K562 (cell line): ENCODE measurements around the gene LMAN2. TPM values are rescaled to one million over a fixed set of nuclear protein-coding genes. Genes with fewer than 3 reads are reported as not detected.
A peak's percentile ranks its signal among the peaks of the same experiment; 100 is the strongest.

ENCODE experiments used
- ATAC-seq: fragments of 200-7000 bp; cut with Tn5 transposase; 3 replicates; pipeline ENCODE4 v1.9.1; 2020; ENCODE audit warnings: moderate library complexity
- BruUV-seq: library from RNA; stranded (reverse); fragments of 400-500 nt; replicated peaks from 2 replicates; lab custom pipeline; 2021; lab: Mats Ljungman, UMichigan
- CTCF ChIA-PET: fragments of 300-600 bp; formaldehyde crosslinking; extraction: SDS; loops from one replicate; lab custom pipeline; 2021; ENCODE audit warnings: low intra/inter-chr PET ratio; lab: Yijun Ruan, JAX
- POLR2A ChIA-PET: fragments of 300-600, 350-650 bp; sonication (Branson Sonifier 250); formaldehyde crosslinking; extraction: SDS; loops from one replicate; lab custom pipeline; 2021; ENCODE audit warnings: antibody characterized with exemption, inconsistent platforms; lab: Yijun Ruan, JAX
- DNase-seq, 4 experiments: peaks; one replicate each; pipeline versions ENCODE4 v3.0.0 to v3.0.0-alpha.2; 2011 to 2018; ENCODE audit warnings: low spot score in 3 of 4, mixed read lengths in 3 of 4; ENCODE audit errors: extremely low read depth in 1 of 4
- FAIRE-seq: peaks from 2 replicates; lab custom pipeline; 2011; peaks lifted over from hg19 to GRCh38; lab: Jason Lieb, UNC
- H2AFZ ChIP-seq: 2 replicates; pipeline ENCODE4 v1.6.0; 2011; ENCODE audit warnings: low read depth, low read length, control low read depth, inconsistent platforms
- H3K27ac ChIP-seq: fragments of 200-600 bp; 3 replicates; pipeline ENCODE4 v1.8.0; 2011; ENCODE audit warnings: low read depth, mild to moderate bottlenecking, control low read depth, inconsistent platforms, low read length, moderate library complexity, mixed read lengths; ENCODE audit errors: extremely low read depth
- H3K27me3 ChIP-seq, 2 experiments: fragments of 300-600 bp in 1 of 2; 2 replicates in 1 of 2; 3 replicates in 1 of 2; pipeline versions ENCODE4 v1.6.0 to v1.8.0; 2011; ENCODE audit warnings: inconsistent platforms in 2 of 2, low read length in 2 of 2, mild to moderate bottlenecking in 1 of 2, mixed read lengths in 1 of 2, moderate library complexity in 1 of 2; ENCODE audit not compliant: control insufficient read depth in 2 of 2, insufficient read depth in 2 of 2
- H3K36me3 ChIP-seq: fragments of 300-600 bp; 3 replicates; pipeline ENCODE4 v1.8.0; 2011; ENCODE audit warnings: mild to moderate bottlenecking, low read length, inconsistent platforms; ENCODE audit not compliant: control insufficient read depth, insufficient read depth
- H3K4me1 ChIP-seq, 2 experiments: fragments of 200-600 bp in 1 of 2; replicated peaks in 1 of 2; 2 replicates in 1 of 2; 3 replicates in 1 of 2; pipeline versions ENCODE4 v1.5.1 to v1.8.0; 2011; ENCODE audit warnings: inconsistent platforms in 2 of 2, low read length in 2 of 2, mild to moderate bottlenecking in 1 of 2, mixed read lengths in 1 of 2, moderate library complexity in 1 of 2; ENCODE audit not compliant: control insufficient read depth in 2 of 2, insufficient read depth in 2 of 2
- H3K4me2 ChIP-seq: 2 replicates; pipeline ENCODE4 v1.6.1; 2011; ENCODE audit warnings: low read length, control low read depth, inconsistent platforms, mixed read lengths; ENCODE audit not compliant: insufficient read depth
- H3K4me3 ChIP-seq: fragments of 200-600 bp; sonication (generic), shearing (Covaris generic); 2 replicates; pipeline ENCODE4 v1.5.1; 2016; ENCODE audit warnings: control low read depth, inconsistent platforms
- H3K79me2 ChIP-seq: fragments of 200-600 bp; 3 replicates; pipeline ENCODE4 v1.8.0; 2011; ENCODE audit warnings: low read length, inconsistent platforms; ENCODE audit not compliant: control insufficient read depth, insufficient read depth
- H3K9ac ChIP-seq, 2 experiments: 2 replicates each; pipeline versions ENCODE4 v1.6.0 to v1.6.1; 2011; ENCODE audit warnings: low read depth in 2 of 2, low read length in 2 of 2, control low read depth in 1 of 2, inconsistent platforms in 1 of 2, mild to moderate bottlenecking in 1 of 2, mixed read lengths in 1 of 2; ENCODE audit not compliant: insufficient read depth in 1 of 2
- H3K9me1 ChIP-seq: one replicate; pipeline ENCODE4 v1.6.0; 2011; ENCODE audit warnings: inconsistent platforms, mild to moderate bottlenecking, low read length, moderate library complexity; ENCODE audit not compliant: control insufficient read depth, insufficient read depth
- H3K9me3 ChIP-seq: replicated peaks from 2 replicates; pipeline ENCODE4 v1.5.1; 2011; ENCODE audit warnings: low read depth, low read length, inconsistent platforms; ENCODE audit not compliant: control insufficient read depth, insufficient read depth
- H4K20me1 ChIP-seq: replicated peaks from 2 replicates; pipeline ENCODE4 v1.6.1; 2011; ENCODE audit warnings: low read length, inconsistent platforms, mixed read lengths; ENCODE audit not compliant: control insufficient read depth, insufficient read depth
- ARNT ChIP-seq, 2 experiments: fragments of 450-650 bp; IDR thresholded peaks; 2 replicates each; pipeline ENCODE4 v1.6.1; 2016; ENCODE audit warnings: mild to moderate bottlenecking in 1 of 2
- HOXB6 ChIP-seq: fragments of 250-450 bp; sonication (Bioruptor Pico); IDR thresholded peaks from 2 replicates; pipeline ENCODE4 v1.5.1; 2022; ENCODE audit warnings: mild to moderate bottlenecking, borderline replicate concordance
- POLR2B ChIP-seq: fragments of 450-650 bp; IDR thresholded peaks from 2 replicates; pipeline ENCODE4 v1.6.1; 2018; ENCODE audit warnings: low read depth; ENCODE audit not compliant: partially characterized antibody
- POLR2G ChIP-seq: fragments of 200-400 bp; formaldehyde crosslinking; IDR thresholded peaks from 2 replicates; pipeline ENCODE4 v1.6.1; 2017; ENCODE audit warnings: low read depth, mild to moderate bottlenecking, antibody characterized with exemption, low read length, moderate library complexity
- RHOXF2B ChIP-seq: fragments of 250-450 bp; sonication (Bioruptor Pico); conservative IDR thresholded peaks from 2 replicates; pipeline ENCODE4 v1.5.1; 2021
- U2AF1 ChIP-seq: fragments of 200-400 bp; formaldehyde crosslinking; optimal IDR thresholded peaks from 2 replicates; pipeline ENCODE3; 2017; ENCODE audit warnings: mild to moderate bottlenecking, low read depth, low read length, moderate library complexity
- ZNF324 ChIP-seq: fragments of 250-450 bp; sonication (Bioruptor Pico); IDR thresholded peaks from 2 replicates; pipeline ENCODE4 v1.4.0; 2020; ENCODE audit warnings: mild to moderate bottlenecking
- ZNF75A ChIP-seq: fragments of 450-650 bp; formaldehyde crosslinking; IDR thresholded peaks from 2 replicates; pipeline ENCODE4 v1.4.0; 2020; ENCODE audit warnings: mild to moderate bottlenecking
- WGBS: fragments of 100-300 bp; shearing (Covaris generic); methylation state at CpG from one replicate; pipeline ENCODE4 v1.1.6; 2016; ENCODE audit warnings: low coverage, mixed read lengths; ENCODE audit not compliant: insufficient coverage; ENCODE audit errors: missing lambda C conversion rate; 5-methylcytosine and 5-hydroxymethylcytosine counted together
- in situ Hi-C: fragments of 300-500 bp; cut with MboI; formaldehyde crosslinking; loops from 4 replicates; pipeline ENCODE4 v1.15.0; 2018; ENCODE audit warnings: inconsistent platforms, mixed read lengths
- intact Hi-C: fragments of 100-400 bp; cut with micrococcal nuclease; formaldehyde crosslinking; loops from 2 replicates; pipeline ENCODE4 v1.14.2; 2022
- polyA plus RNA-seq, 8 experiments: library from polyadenylated mRNA; depleted of rRNA in 4 of 8; stranded (reverse) in 5 of 8; unstranded in 3 of 8; fragments of >200 nt; fragmentation: Nextera tagmentation in 2 of 8; fragmentation: Illumina TruSeq in 1 of 8; extraction: Ambion mirVana in 2 of 8; extraction: Trizol in 1 of 8; gene quantifications; 2 replicates each; pipeline versions ENCODE4 v1.2.1 to v1.2.3, GENCODE V29; 2011 to 2014; ENCODE audit warnings: inconsistent platforms in 1 of 8, missing spikeins in 1 of 8
- total RNA-seq, 7 experiments: library from RNA; depleted of rRNA in 6 of 7; stranded (reverse); fragments of >200 nt in 6 of 7; fragmentation: Illumina TruSeq in 2 of 7; extraction: Trizol in 2 of 7; gene quantifications; 2 replicates each; pipeline versions ENCODE4 v1.2.1 to v1.2.3, GENCODE V29; 2011 to 2021; ENCODE audit warnings: low replicate concordance in 1 of 7
- TF ChIP-seq, protein P1 (sequence below): sonication (generic); IDR thresholded peaks from 2 replicates; pipeline ENCODE4 v1.6.1; 2016
- TF ChIP-seq, protein P2 (sequence below): sonication (generic); formaldehyde crosslinking; IDR thresholded peaks from 2 replicates; pipeline ENCODE4 v1.9.0; 2022; ENCODE audit warnings: mild to moderate bottlenecking, missing genetic modification reagents

Gene LMAN2
- total and polyA plus RNA-seq, 9 of the 15 experiments (the other 6 are each of a cell fraction or from before 2014, with no cell fraction given): 2.7 to 254 (median 136) TPM

DNA sequence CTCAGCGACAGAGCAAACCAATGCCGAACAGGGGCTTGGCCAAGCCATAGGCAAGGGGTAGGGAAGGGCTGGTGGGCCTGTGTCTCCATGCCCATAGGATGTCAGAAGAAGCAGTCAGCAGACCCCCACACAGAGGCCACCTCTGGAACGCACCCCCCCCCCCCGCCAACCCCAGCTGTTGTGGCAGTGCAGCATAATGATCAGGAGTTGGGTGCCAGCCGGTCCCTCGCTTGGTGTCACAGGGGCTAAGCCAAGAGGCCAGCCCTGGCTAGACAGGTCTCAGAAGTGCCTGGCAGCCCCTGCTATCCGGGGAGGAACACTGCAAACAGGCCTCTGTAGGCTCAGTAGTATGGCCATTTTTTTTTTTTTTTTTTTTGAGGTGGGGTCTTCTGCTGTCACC is 36.1 kb downstream of the LMAN2 start:
- Histone ChIP-seq H3K9me3 (no peaks in the 10 kb centered on the region), H2AFZ (no peak overlapping the region), H4K20me1 (no peaks in the 10 kb centered on the region), H3K4me1 (peaks cover 14 to 51% of the 10 kb centered on the region in 2 experiments), H3K27me3 (no peaks in the 10 kb centered on the region), H3K27ac (no peak overlapping the region), H3K79me2 (peaks cover 12% of the 10 kb centered on the region; the same call in 2 of the 3 replicates), H3K9me1 (no peaks in the 10 kb centered on the region), H3K9ac (peak overlapping the region in 1 of 2 experiments; percentile 57; a peak in 1 of 4 replicates), H3K4me2 (no peak overlapping the region), H3K4me3 (no peak overlapping the region), H3K36me3 (peaks cover 7% of the 10 kb centered on the region; the same call in 2 of the 3 replicates)
- DNase-seq: no peak
- CTCF ChIA-PET: no interaction called here
- no peak for ATAC-seq
- no TSS peak for BruUV-seq
- WGBS: 83% methylated on average over 7 of the region's 7 CpGs
- FAIRE-seq: no peak
- TF ChIP-seq POLR2B (no peak), HOXB6 (CRISPR knock-in tag) (no peak), ZNF324 (CRISPR knock-in tag) (no peak), RHOXF2B (CRISPR knock-in tag) (no peak), ARNT (IDR thresholded peaks at IDR 0.05) (no peak), POLR2G (no peak), ZNF75A (no peak), U2AF1 (no peak)
- TF ChIP-seq, protein P1, sequence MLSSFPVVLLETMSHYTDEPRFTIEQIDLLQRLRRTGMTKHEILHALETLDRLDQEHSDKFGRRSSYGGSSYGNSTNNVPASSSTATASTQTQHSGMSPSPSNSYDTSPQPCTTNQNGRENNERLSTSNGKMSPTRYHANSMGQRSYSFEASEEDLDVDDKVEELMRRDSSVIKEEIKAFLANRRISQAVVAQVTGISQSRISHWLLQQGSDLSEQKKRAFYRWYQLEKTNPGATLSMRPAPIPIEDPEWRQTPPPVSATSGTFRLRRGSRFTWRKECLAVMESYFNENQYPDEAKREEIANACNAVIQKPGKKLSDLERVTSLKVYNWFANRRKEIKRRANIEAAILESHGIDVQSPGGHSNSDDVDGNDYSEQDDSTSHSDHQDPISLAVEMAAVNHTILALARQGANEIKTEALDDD: no peak
- TF ChIP-seq, protein P2, sequence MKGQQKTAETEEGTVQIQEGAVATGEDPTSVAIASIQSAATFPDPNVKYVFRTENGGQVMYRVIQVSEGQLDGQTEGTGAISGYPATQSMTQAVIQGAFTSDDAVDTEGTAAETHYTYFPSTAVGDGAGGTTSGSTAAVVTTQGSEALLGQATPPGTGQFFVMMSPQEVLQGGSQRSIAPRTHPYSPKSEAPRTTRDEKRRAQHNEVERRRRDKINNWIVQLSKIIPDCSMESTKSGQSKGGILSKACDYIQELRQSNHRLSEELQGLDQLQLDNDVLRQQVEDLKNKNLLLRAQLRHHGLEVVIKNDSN: no peak
- in situ Hi-C loops (no loop called here), intact Hi-C loops (loop anchor here (5.0 kb wide), 1 partner anchor 182 kb away; the partner anchor contains the start of gene PDLIM7)
- POLR2A ChIA-PET: interaction anchor here (0.9 to 1.3 kb wide), 2 partner anchors 13 to 142 kb away, joined by 3 to 4 read pairs; no protein-coding TSS in a partner anchor
